AG09309 (cell line): ENCODE results near the gene SMIM24.
"Not testable (repeated sequence)": the region's sequence is repeated elsewhere in the genome, so short reads cannot be mapped to it uniquely, and the experiment has no call there.

Source experiments
- DNase-seq: peaks from one replicate; pipeline ENCODE4 v3.0.0-alpha.2; 2010; ENCODE audit warnings: low read depth
- H3K4me3 ChIP-seq: 2 replicates; pipeline ENCODE4 v1.5.1; 2011; ENCODE audit warnings: mild to moderate bottlenecking, low read depth, low read length, moderate library complexity; ENCODE audit not compliant: control insufficient read depth
- CTCF ChIP-seq: IDR thresholded peaks from 2 replicates; pipeline ENCODE4 v1.5.1; 2011; ENCODE audit warnings: mild to moderate bottlenecking, low read depth, low read length, inconsistent platforms; ENCODE audit not compliant: insufficient read depth, control insufficient read depth; ENCODE audit errors: missing control alignments

SMIM24 gene

DNA sequence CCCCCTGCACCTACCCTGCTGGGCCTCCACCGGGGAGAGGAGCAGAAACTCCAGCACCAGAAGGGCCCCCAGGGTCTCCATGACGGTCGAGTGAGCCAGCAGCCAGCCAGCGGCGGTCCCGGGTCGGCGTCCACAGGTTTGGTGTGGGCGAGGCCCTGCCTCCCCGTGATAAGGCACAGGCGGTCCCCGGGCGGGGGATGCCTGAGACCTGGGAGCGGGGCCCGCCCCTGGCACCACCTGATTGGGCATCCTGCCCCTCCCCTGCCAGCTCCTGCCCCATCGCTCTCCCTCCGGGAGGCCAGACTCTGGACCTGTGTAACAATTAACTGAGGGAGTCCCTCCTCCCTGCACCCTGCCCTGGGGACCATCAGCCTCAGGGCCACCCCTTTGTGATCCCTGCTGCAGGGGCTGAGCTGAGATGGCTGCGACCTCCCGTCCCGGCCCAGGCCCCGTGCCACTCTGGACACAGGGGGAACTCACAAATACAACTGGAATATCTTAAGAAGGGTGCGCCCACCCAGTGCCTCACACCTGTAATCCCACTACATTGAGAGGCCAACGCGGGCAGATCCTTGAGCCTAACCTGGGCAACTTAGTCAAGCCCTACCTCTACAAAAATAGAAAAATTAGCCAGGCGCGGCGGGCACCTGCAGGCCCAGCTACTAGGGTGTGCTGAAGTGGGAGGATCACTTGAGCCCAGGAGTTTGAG lies at the start of gene SMIM24:
TSS of gene SMIM24 (minus strand) at position 143 of the 709 bp plus-strand sequence. CDS start at position 81, 62 bp downstream.
- no peak for TF ChIP-seq CTCF
- no peak within 1 kb of the TSS for H3K4me3 ChIP-seq
- no peak for DNase-seq

GRCh38 chr19:3529299-3529698 lies 49.0 kb upstream of the SMIM24 start:
- DNase-seq, H3K4me3 ChIP-seq: not testable (repeated sequence)

DNA sequence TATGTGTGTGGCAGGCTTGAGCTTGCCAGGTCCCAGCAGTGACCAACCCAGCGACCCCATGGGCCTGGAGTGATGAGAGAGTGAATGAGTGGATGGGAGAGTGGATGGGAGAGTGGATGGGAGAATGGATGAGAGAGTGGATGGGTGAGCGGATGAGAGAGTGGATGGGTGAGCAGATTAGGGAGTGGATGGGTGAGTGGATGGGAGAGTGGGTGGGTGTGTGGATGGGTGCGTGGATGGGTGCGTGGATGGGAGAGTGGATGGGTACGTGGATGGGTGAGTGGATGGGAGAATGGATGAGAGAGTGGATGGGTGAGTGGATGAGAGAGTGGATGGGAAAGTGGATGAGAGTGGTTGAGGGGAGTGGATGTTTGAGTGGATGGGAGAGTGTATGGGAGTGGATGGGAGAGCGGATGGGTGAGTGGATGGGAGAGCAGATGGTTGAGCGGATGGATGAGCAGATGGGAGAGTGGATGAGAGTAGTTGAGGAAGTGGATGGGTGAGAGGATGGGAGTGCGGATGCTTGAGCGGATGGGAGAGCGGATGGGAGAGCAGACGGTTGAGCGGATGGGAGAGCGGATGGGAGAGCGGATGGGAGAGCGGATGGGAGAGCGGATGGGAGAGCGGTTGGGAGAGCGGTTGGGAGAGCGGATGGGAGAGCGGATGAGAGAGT lies 48.4 kb upstream of the SMIM24 start:
- H3K4me3 ChIP-seq, result no peak overlapping the region
- DNase-seq, result no peak
- no peak for TF ChIP-seq CTCF

GRCh38 chr19:3528080-3528479 lies 47.8 kb upstream of the SMIM24 start:
- H3K4me3 ChIP-seq, result no peak overlapping the region
- no peak for DNase-seq
- TF ChIP-seq CTCF, result no peak

- H3K4me3 ChIP-seq, result no peak overlapping the region
- no peak for TF ChIP-seq CTCF
- no peak for DNase-seq
These were observed 47.0 kb upstream of the SMIM24 start for GRCh38 chr19:3527238-3527910.

GRCh38 chr19:3526507-3527237 lies 46.3 kb upstream of the SMIM24 start:
- no peak overlapping the region for H3K4me3 ChIP-seq
- no peak for DNase-seq
- no peak for TF ChIP-seq CTCF
